Activated CD8-positive, alpha-beta T cell treated with anti-CD3 and anti-CD28 coated beads for 36 hours (primary cell): Measurements from ENCODE around the gene CLIC1. TPM values are rescaled to one million over a fixed set of nuclear protein-coding genes. Genes with fewer than 3 reads are reported as not detected.

ENCODE experiments used
- ATAC-seq: fragments of 200-7000 bp; cut with Tn5 transposase; one replicate; pipeline ENCODE4 v1.10.0; 2021; ENCODE audit warnings: mild to moderate bottlenecking, moderate library complexity
- CTCF ChIA-PET: fragments of 350-600 bp; sonication (Branson Sonifier 250); formaldehyde crosslinking; loops from one replicate; lab custom pipeline; 2021; ENCODE audit warnings: antibody characterized with exemption; lab: Charles Lee
- POLR2A ChIA-PET: fragments of 350-600 bp; sonication (Branson Sonifier 250); formaldehyde crosslinking; loops from one replicate; lab custom pipeline; 2021; ENCODE audit warnings: antibody characterized with exemption; lab: Charles Lee
- DNase-seq: peaks from one replicate; pipeline ENCODE4 v3.0.0-alpha.2; 2020
- H3K27ac Mint-ChIP-seq: one replicate; pipeline ENCODE4 v1.8.0; 2021; ENCODE audit warnings: mild to moderate bottlenecking, mixed read lengths
- H3K27me3 Mint-ChIP-seq: one replicate; pipeline ENCODE4 v1.8.0; 2021; ENCODE audit warnings: mixed read lengths
- H3K36me3 Mint-ChIP-seq: one replicate; pipeline ENCODE4 v1.8.0; 2021; ENCODE audit warnings: low read depth, mixed read lengths
- H3K4me1 Mint-ChIP-seq: one replicate; pipeline ENCODE4 v1.8.0; 2021; ENCODE audit warnings: low read depth, mixed read lengths
- H3K4me3 Mint-ChIP-seq: one replicate; pipeline ENCODE4 v1.8.0; 2021; ENCODE audit warnings: mild to moderate bottlenecking, moderate library complexity, mixed read lengths
- H3K9me3 Mint-ChIP-seq: one replicate; pipeline ENCODE4 v1.8.0; 2021; ENCODE audit warnings: mixed read lengths
- intact Hi-C: fragments of 100-400 bp; cut with micrococcal nuclease; formaldehyde crosslinking; loops from one replicate; pipeline ENCODE4 v1.10.0; 2022
- total RNA-seq, 2 experiments: library from RNA; stranded (reverse); gene quantifications; one replicate each; pipeline ENCODE4 v1.2.3, GENCODE V29; 2021
- TF ChIP-seq, protein P1 (sequence below): fragments of 200-600 bp; IDR thresholded peaks from one replicate; pipeline ENCODE4 v1.8.0; 2022; ENCODE audit warnings: antibody characterized with exemption, mild to moderate bottlenecking

CLIC1 gene
- total RNA-seq, 2 experiments from 2014 or later, result 334 to 346 TPM

DNA sequence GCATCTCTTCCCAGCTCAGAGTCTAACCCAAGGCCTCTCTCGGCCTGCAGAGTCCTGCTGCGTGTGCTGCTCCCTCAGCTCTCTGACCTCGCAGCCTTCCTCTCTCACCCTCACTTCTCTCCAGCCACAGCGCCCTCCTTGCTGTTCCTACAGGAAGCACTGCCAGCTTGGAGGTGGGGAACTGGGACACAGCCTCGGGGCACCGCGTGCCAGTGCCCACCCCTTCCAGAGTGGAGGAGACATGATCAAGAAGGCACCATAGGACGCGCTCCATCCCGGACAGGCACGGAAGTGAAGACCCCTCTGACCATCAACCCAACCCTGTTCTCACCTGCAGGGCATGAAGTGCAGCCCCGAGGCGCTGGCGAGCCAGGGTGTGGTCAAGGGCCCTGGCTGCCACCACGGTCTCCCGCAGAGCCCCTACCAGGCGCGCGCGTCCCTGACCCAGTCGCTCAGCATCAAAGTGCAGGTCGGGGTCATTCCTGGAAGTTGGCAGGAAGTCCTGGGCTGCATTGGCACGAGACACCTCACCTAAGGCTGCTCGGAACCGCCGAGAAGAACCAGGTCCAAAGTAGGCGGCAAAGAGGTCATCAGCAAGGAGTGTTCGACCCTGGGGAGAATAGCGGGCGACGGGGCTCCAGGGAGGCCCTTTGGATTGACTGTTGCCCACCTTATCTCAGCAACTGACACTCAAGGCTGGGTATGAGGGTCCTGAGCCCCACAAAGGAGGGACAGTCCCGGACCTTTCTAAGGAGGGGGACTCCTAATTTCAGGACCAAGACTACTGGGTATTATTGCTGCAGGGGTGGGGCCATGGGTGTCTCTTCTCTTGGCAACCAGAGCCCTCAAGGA is 39.5 kb upstream of the CLIC1 start:
- TF ChIP-seq, protein P1, sequence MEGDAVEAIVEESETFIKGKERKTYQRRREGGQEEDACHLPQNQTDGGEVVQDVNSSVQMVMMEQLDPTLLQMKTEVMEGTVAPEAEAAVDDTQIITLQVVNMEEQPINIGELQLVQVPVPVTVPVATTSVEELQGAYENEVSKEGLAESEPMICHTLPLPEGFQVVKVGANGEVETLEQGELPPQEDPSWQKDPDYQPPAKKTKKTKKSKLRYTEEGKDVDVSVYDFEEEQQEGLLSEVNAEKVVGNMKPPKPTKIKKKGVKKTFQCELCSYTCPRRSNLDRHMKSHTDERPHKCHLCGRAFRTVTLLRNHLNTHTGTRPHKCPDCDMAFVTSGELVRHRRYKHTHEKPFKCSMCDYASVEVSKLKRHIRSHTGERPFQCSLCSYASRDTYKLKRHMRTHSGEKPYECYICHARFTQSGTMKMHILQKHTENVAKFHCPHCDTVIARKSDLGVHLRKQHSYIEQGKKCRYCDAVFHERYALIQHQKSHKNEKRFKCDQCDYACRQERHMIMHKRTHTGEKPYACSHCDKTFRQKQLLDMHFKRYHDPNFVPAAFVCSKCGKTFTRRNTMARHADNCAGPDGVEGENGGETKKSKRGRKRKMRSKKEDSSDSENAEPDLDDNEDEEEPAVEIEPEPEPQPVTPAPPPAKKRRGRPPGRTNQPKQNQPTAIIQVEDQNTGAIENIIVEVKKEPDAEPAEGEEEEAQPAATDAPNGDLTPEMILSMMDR, result no peak
- no peaks in the 10 kb centered on the region for H3K27me3 Mint-ChIP-seq
- intact Hi-C loops, result no loop called here
- H3K4me1 Mint-ChIP-seq, result peaks cover 43% of the 10 kb centered on the region
- DNase-seq (no peak), ATAC-seq (no peak)
- peak overlapping the region; percentile 7 for H3K4me3 Mint-ChIP-seq
- POLR2A ChIA-PET, result interaction anchor here (0.6 to 2.0 kb wide), 6 partner anchors 10 to 194 kb away, joined by 3 to 7 read pairs (median 3); partner anchors contain the start of gene LTB
- H3K27ac Mint-ChIP-seq, result peak overlapping the region; percentile 73
- CTCF ChIA-PET, result interaction anchor here (1.3 to 1.6 kb wide), 2 partner anchors 16 to 46 kb away, joined by 4 to 5 read pairs; partner anchors contain the start of gene DDAH2
- H3K9me3 Mint-ChIP-seq, result no peaks in the 10 kb centered on the region
- peaks cover 16% of the 10 kb centered on the region for H3K36me3 Mint-ChIP-seq

DNA sequence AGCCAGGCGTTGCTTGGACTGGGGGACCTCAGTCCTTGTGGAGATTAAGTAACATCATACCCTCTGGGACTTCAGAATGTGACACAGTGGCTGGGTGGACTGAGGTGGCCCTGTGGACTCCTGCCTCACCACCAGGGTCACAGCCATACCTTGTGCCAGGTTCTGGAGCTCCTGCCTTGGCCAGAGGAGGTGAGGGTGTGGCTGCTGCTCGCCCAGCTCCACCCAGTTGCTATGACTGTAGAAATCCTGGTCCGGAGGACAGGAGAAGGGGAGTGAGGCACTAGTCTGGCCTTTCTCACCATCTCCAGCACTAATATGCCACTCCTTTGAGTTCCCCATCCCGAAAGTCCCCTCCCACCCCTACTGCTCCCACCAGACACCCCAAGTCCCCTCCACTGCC is 38.9 kb upstream of the CLIC1 start:
- intact Hi-C loops, result no loop called here
- ATAC-seq (no peak), DNase-seq (no peak)
- ChIA-PET CTCF (interaction anchor here (0.7 to 1.6 kb wide), 3 partner anchors 16 to 45 kb away, joined by 3 to 5 read pairs (median 4); partner anchors contain the start of gene DDAH2), POLR2A (interaction anchor here (0.6 to 2.0 kb wide), 6 partner anchors 9 to 137 kb away, joined by 3 to 7 read pairs (median 3); partner anchors contain the start of gene CLIC1)
- Mint-ChIP-seq H3K27me3 (no peaks in the 10 kb centered on the region), H3K4me3 (no peak overlapping the region), H3K36me3 (peaks cover 11% of the 10 kb centered on the region), H3K4me1 (peaks cover 43% of the 10 kb centered on the region), H3K27ac (no peak overlapping the region), H3K9me3 (no peaks in the 10 kb centered on the region)
- TF ChIP-seq, protein P1, result no peak

DNA sequence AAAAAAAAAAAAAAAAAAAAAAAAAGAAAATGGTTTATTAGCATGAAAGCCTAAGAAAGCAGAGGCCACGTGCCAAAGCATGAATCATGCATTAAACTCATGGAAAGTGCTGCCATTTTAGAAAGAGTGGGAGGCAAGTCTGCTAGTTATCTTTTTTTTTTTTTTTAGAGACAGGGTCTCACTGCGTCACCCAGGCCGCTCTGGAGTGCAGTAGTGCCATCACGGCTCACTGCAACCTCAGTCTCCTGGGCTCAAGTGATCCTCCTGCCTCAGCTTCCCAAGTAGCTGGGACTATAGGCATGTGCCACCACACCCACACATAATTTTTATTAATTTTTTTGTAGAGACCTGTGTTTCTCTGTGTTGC is 35.6 kb upstream of the CLIC1 start:
- POLR2A ChIA-PET, result interaction anchor here (0.9 kb wide), 1 partner anchor 64 kb away, joined by 6 read pairs; no protein-coding TSS in a partner anchor
- Mint-ChIP-seq H3K27ac (peak overlapping the region; percentile 78), H3K4me3 (no peak overlapping the region), H3K36me3 (no peaks in the 10 kb centered on the region), H3K9me3 (no peaks in the 10 kb centered on the region), H3K27me3 (no peaks in the 10 kb centered on the region), H3K4me1 (peaks cover 40% of the 10 kb centered on the region)
- TF ChIP-seq, protein P1, result no peak
- DNase-seq (peak; percentile 73), ATAC-seq (peak; percentile 15)
- CTCF ChIA-PET, result interaction anchor here (1.2 to 4.5 kb wide), 6 partner anchors 19 to 47 kb away, joined by 3 to 35 read pairs (median 4); partner anchors contain the start of genes DDAH2 and MSH5
- intact Hi-C loops, result no loop called here

DNA sequence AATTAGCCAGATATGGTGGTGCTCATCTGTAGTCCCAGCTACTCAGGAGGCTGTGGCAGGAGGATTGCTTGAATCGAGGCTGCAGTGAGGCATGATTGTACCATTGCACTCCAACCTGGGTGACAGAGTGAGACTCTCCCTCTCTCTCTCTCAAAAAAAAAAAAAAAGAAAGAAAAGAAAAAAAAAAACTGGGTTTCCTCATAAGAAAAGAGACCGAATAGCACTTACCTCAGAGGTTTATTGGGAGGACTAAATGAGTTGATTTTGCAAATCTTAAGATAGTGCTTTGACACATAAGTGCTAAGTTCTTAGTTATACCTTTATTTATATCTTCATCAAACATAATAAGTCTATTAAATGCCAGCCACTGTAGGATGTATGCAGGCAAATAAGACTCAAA is 34.5 kb upstream of the CLIC1 start:
- H3K27me3 Mint-ChIP-seq, result no peaks in the 10 kb centered on the region
- POLR2A ChIA-PET, result interaction anchor here (0.6 to 1.8 kb wide), 5 partner anchors 25 to 1182 kb away, joined by 3 to 6 read pairs (median 3); partner anchors contain the start of genes DXO and VARS1
- peaks cover 32% of the 10 kb centered on the region for H3K4me1 Mint-ChIP-seq
- no peak for ATAC-seq
- H3K4me3 Mint-ChIP-seq, result no peak overlapping the region
- no peaks in the 10 kb centered on the region for H3K36me3 Mint-ChIP-seq
- intact Hi-C loops, result no loop called here
- CTCF ChIA-PET, result interaction anchor here (1.2 to 4.5 kb wide), 12 partner anchors 8 to 173 kb away, joined by 3 to 59 read pairs (median 14); partner anchors contain the start of genes CLIC1, DDAH2, HSPA1A and HSPA1L
- H3K9me3 Mint-ChIP-seq, result no peaks in the 10 kb centered on the region
- no peak for DNase-seq
- no peak overlapping the region for H3K27ac Mint-ChIP-seq
- TF ChIP-seq, protein P1, result no peak
